ENCODE data around the gene DDI2.

Gene DDI2

DNA sequence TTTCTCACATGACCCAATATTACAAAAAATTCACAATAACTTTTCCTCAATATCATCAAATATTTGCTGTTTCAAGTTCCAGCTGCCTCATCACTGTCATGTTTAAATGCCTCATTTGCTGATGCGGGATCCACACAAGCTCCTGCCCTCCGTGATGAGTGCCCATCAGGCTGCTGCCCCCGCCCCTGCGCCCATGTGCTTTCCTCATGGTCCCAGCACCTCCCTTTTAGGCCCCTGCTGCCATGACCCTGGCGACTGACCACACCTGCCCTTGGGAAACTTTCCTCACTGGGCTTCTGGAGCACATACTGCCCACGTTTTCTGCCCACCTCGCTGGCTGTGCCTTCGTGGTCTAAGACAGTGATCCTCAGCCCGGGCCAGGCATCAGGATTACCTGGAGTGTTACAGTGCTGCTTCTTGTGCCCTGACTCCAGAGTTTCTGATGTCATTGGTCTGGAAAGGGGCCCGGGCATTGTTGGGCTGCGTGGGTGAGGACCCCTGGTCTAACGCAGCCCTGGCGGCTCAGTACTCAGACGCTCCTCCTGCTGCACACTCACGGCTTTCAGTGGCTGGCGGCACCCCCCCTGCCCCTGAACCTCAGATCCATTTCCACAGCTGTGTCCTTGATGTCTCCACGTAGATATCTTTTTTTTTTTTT is 87.4 kb downstream of the DDI2 start:
- DNase-seq: no peak

DNA sequence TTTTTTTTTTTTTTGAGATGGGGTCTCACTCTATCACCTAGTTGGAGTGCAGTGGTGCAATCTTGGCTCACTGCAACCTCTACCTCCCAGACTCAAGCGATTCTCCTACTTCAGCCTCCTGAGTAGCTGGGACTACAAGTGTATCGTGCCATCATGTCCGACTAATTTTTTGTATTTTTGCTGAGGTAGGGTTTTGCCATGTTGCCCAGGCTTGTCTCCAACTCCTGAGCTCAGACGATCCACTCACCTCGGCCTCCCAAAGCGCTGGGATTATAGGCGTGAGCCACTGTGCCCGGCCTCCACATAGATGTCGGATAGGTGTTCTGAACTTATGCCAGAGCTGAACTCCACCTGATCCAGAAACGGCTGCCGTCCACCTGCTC is 87.9 kb downstream of the DDI2 start:
- no peak for DNase-seq

DNA sequence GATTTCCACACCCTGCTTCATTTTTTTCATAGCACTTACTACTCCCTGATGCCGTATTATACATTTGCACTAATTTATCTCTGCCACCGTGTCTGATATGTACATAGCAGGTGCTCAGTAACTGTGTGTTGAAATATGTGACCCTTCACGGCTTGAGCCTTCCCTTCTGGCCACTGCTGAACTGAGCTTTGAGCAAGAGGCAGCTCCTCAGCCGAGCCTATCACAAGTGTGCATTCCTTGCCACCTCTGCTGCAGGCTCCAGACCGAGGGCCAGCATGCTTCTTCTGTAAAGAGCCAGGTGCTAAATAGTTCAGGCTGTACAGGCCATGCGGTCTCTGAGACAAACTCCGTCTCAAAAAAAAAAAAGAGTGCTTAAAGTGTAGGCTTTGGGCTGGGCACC is 89.5 kb downstream of the DDI2 start:
- no peak for DNase-seq

DNA sequence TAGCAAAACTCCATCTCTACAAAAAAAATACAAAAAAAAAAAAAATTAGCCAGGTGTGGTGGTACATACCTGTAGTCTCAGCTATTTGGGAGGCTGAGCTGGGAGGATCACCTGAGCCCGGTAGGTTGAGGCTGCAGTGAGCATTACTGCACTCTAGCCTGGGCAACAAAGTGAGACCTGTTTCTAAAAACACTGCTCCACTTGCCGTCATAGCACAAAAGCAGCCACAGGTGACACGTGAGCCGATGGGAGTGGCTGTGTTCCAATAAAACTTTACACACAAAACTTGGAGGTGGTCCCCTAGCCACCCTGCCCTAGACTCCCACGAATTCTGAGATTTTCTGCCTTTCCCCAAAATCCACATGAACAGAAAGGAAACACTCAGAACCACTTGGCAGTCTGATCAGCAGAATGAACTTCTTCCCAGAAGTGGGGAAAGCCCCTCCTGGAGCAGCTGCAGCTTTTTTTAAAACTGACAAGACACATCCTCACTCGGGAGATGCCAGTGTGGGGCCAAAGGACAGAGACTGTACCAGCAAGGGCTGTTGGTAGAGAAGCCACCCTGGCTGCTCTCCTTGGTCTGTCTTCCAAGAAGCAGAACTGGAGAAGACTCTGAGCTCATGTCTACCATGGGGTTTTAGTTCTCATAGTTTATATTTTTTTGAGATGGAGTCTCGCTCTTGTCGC is 90.1 kb downstream of the DDI2 start:
- DNase-seq: no peak

DNA sequence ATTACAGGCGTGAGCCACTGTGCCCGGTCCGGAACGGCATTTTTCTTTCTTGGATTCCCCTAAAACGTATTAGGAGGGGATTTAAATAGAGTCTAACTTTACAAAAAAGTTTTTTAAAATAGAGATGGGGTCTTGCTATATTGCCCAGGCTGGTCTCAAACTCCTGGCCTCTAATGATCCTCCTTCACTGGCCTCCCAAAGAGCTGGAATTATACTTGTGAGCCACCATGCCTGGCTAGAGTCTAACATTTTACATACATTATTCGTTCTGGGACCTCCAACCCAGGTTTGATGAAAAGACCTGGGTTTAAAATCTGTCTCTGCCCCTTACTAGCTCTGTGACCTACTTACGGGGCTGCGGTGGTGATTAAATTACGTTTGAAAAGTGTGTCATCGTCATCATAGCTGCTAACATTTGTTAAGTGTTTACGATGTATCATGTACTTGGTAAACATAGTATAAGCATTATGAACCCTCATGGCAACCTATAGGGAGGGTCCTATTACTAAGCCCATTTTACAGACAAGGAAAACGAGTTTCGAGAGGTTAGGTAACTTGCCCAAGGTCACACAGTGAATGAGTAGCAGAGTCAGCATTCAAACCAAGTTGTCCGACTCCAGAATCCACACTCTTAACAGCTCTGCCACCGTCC is 91.4 kb downstream of the DDI2 start:
- no peak for DNase-seq

DNA sequence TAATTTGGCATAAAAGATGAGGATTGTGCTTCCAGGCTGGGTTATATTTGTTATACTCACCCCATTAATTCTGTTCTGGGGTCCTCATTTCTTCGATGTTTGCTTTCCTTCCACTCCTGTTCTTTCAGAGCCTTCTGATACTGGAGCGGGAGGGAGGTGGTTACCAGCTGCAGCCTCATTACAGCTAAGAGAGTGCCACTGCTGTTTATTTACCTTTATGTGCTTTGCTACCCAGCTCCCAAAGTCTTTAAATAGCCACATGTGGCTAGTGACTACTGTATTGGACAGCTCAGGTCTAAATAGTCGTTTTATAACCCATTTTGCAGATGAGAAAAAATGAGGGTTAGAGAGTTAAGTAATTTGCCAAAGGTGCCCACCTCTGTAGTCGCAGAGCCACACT is 92.0 kb downstream of the DDI2 start:
- no peak for DNase-seq

DNA sequence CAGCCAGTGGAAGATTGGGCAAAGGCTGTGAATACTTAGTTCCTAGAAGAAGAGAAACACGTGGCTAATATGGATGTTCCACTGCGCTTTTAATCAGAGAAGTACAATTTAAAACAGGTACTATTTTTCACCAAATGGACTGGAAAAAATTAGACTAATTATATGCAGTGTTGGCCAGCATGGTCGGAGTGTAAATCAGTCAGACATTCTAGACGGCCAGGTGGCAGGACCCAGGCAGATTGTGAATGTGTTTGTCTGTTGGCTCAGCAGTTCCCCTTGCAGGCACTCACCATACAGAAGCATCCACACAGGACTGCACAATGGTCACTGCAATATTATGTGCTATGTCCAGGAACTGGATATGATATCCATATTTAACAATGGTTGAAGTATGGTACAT is 94.9 kb downstream of the DDI2 start:
- no peak for DNase-seq

DNA sequence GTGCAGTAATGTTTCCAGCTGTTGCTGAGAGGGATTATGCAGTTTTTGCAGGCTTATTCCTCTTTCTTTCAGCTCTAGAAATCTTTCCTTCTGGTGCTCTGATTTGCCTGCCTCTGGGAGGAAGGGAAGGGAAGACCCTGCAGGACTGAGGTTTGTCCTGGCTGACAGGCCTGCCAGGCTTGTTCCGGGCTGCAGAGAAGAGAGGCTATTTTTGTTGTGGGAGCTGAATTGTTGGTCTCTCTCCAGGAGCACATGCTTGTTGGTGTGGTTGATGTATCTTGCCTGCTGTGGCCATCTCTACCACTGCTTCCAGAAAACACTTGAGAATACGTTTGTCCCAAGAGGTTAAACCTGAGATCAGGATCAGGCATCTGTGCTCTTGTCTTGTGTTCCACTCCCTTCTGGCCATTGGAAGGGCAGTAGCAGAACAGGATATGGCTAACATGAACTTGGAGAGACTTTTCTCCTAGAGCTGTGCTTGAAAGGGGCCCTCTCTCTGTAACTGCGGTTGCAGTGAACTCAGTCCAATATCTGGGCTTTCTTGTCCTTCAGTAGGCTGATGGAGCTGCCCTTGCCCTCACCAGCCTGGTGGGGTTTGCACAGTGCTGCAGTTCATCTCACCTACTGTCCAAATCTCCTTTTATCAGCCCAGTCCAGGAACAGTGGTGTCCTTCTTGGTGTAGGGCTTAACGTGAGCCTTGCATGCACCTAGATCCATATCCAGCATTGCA is 97.3 kb downstream of the DDI2 start:
- DNase-seq: no peak

DNA sequence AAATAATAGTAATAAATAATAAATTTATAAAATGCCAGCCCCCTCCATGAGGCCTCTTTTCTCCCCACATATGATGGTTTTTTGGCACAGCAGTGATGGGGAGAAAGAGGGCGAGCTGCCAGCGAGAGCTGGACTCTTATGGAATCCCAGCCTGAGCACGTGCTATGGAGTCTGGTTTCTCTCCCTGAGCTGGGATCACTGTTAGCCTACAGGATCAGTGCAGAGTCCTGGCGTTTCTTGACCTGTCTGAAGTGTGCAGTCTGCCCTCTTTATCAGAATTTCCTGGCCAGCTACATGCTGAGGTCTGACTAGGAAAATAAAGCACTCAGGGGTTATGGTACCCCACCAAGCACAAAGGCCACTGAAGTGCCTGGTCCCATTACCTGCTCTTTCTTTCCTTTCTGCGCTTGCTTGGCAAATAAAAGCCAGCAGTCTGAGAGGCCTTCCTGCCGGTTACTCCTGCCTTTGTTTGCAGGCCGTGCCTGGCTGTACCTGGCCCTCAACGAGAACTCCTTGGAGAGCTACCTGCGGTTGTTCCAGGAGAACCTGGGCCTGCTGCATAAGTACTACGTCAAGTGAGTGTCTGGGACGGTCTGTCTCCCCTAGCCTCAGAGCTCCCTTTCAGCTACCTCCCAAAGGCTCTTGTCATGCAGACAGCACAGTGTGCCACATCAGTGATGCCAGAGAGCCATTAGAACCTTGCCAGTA is 100.3 kb downstream of the DDI2 start:
- DNase-seq: no peak

DNA sequence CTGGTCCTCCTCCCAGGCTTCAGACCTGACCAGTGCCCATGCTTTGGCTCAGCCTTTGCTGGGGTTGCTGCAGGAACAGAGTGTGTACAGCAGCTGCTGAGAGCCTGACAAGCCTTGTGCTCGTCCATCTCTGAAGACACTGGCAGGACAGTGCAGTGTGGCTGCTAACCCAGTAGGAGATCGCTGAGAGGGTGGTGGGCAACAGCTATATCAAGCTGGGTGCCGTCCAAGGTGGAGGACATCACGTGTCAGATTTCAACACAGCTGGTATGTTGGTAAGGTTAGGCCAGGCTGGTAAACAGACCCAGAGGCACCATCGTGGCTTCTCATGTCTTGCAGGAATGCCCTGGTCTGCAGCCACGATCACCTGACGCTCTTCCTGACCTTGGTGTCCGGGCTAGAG is 100.9 kb downstream of the DDI2 start:
- DNase-seq: no peak
